Measurements from ENCODE around the gene CARHSP1.

GRCh38 chr16:8804313-8804712 lies 64.5 kb downstream of the CARHSP1 start:
- TF ChIP-seq POLR2A (conservative IDR thresholded peaks at IDR 0.05), result no peak
- TF ChIP-seq RFX5 (IDR thresholded peaks at IDR 0.05; ENCODE audit: low read depth, low read length), result no peak
- no peak for TF ChIP-seq U2AF1 (optimal IDR thresholded peaks at IDR 0.05; ENCODE audit: low read depth, low read length)
- TF ChIP-seq ZBED1 (IDR thresholded peaks at IDR 0.05), result no peak
- TF ChIP-seq HNRNPH1 (optimal IDR thresholded peaks at IDR 0.05; ENCODE audit: low read depth, low read length), result no peak
- no peak for TF ChIP-seq RBM39 (optimal IDR thresholded peaks at IDR 0.05; ENCODE audit: low read depth, low read length)
- TF ChIP-seq GABPA (tag; conservative IDR thresholded peaks at IDR 0.05; ENCODE audit: low read depth), result no peak
- TF ChIP-seq, protein P1, sequence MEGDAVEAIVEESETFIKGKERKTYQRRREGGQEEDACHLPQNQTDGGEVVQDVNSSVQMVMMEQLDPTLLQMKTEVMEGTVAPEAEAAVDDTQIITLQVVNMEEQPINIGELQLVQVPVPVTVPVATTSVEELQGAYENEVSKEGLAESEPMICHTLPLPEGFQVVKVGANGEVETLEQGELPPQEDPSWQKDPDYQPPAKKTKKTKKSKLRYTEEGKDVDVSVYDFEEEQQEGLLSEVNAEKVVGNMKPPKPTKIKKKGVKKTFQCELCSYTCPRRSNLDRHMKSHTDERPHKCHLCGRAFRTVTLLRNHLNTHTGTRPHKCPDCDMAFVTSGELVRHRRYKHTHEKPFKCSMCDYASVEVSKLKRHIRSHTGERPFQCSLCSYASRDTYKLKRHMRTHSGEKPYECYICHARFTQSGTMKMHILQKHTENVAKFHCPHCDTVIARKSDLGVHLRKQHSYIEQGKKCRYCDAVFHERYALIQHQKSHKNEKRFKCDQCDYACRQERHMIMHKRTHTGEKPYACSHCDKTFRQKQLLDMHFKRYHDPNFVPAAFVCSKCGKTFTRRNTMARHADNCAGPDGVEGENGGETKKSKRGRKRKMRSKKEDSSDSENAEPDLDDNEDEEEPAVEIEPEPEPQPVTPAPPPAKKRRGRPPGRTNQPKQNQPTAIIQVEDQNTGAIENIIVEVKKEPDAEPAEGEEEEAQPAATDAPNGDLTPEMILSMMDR (IDR thresholded peaks at IDR 0.05 in 2 of 3, conservative IDR thresholded peaks at IDR 0.05 in 1 of 3; ENCODE audit: insufficient read depth in 2 of 3, low read depth in 1 of 3, low read length in 3 of 3), result no peak
- TF ChIP-seq ZNF668 (CRISPR knock-in tag; IDR thresholded peaks at IDR 0.05), result no peak
- TF ChIP-seq, protein P2, sequence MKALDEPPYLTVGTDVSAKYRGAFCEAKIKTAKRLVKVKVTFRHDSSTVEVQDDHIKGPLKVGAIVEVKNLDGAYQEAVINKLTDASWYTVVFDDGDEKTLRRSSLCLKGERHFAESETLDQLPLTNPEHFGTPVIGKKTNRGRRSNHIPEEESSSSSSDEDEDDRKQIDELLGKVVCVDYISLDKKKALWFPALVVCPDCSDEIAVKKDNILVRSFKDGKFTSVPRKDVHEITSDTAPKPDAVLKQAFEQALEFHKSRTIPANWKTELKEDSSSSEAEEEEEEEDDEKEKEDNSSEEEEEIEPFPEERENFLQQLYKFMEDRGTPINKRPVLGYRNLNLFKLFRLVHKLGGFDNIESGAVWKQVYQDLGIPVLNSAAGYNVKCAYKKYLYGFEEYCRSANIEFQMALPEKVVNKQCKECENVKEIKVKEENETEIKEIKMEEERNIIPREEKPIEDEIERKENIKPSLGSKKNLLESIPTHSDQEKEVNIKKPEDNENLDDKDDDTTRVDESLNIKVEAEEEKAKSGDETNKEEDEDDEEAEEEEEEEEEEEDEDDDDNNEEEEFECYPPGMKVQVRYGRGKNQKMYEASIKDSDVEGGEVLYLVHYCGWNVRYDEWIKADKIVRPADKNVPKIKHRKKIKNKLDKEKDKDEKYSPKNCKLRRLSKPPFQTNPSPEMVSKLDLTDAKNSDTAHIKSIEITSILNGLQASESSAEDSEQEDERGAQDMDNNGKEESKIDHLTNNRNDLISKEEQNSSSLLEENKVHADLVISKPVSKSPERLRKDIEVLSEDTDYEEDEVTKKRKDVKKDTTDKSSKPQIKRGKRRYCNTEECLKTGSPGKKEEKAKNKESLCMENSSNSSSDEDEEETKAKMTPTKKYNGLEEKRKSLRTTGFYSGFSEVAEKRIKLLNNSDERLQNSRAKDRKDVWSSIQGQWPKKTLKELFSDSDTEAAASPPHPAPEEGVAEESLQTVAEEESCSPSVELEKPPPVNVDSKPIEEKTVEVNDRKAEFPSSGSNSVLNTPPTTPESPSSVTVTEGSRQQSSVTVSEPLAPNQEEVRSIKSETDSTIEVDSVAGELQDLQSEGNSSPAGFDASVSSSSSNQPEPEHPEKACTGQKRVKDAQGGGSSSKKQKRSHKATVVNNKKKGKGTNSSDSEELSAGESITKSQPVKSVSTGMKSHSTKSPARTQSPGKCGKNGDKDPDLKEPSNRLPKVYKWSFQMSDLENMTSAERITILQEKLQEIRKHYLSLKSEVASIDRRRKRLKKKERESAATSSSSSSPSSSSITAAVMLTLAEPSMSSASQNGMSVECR (CRISPR knock-in tag; IDR thresholded peaks at IDR 0.05), result no peak
- TF ChIP-seq, protein P3, sequence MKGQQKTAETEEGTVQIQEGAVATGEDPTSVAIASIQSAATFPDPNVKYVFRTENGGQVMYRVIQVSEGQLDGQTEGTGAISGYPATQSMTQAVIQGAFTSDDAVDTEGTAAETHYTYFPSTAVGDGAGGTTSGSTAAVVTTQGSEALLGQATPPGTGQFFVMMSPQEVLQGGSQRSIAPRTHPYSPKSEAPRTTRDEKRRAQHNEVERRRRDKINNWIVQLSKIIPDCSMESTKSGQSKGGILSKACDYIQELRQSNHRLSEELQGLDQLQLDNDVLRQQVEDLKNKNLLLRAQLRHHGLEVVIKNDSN (CRISPR knock-in tag; IDR thresholded peaks at IDR 0.05), result no peak
- TF ChIP-seq, protein P4, sequence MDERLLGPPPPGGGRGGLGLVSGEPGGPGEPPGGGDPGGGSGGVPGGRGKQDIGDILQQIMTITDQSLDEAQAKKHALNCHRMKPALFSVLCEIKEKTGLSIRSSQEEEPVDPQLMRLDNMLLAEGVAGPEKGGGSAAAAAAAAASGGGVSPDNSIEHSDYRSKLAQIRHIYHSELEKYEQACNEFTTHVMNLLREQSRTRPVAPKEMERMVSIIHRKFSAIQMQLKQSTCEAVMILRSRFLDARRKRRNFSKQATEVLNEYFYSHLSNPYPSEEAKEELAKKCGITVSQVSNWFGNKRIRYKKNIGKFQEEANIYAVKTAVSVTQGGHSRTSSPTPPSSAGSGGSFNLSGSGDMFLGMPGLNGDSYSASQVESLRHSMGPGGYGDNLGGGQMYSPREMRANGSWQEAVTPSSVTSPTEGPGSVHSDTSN (CRISPR knock-in tag; IDR thresholded peaks at IDR 0.05; ENCODE audit: low read depth), result no peak
- TF ChIP-seq, protein P4 (tag; conservative IDR thresholded peaks at IDR 0.05; ENCODE audit: low read depth), result peak; percentile 67

Measured in K562 (cell line).